ENCODE measurements around the gene SIL1. TPM values are rescaled to one million over a fixed set of nuclear protein-coding genes. Genes with fewer than 3 reads are reported as not detected.

Gene SIL1
- total RNA-seq, 1 experiment from 2014 or later = 22.0 TPM

- intact Hi-C loops (cut with micrococcal nuclease; ENCODE audit: unreplicated experiment) = no loop called here
- CTCF ChIA-PET = no interaction called here
- no peak overlapping the region for H3K27ac ChIP-seq (ENCODE audit: low read depth, low read length, poor library complexity, severe bottlenecking)
- no peak for DNase-seq (ENCODE audit: low spot score)
- no peak overlapping the region for H3K4me3 ChIP-seq (ENCODE audit: low read depth, low read length, poor library complexity, severe bottlenecking)
- H3K4me1 ChIP-seq (ENCODE audit: insufficient read depth, low read length, poor library complexity, severe bottlenecking) = no peaks in the 10 kb centered on the region
- POLR2A ChIA-PET (ENCODE audit: low non-redundant PET) = no interaction called here
- no TSS peak for BruUV-seq (replicated peaks)
- TF ChIP-seq CTCF (conservative IDR thresholded peaks at IDR 0.05; ENCODE audit: low read depth, low read length) (no peak), EZH2 (IDR thresholded peaks at IDR 0.05; ENCODE audit: borderline replicate concordance, low read depth, low read length, poor library complexity, severe bottlenecking) (no peak)
- H3K27me3 ChIP-seq (replicated peaks; ENCODE audit: insufficient read depth, low read depth, low read length, poor library complexity) = no peaks in the 10 kb centered on the region
- peaks cover 58% of the 10 kb centered on the region for H3K36me3 ChIP-seq (ENCODE audit: insufficient read depth, low read length, poor library complexity, severe bottlenecking)
- no peaks in the 10 kb centered on the region for H3K9me3 ChIP-seq (ENCODE audit: low read depth, low read length, poor library complexity, severe bottlenecking)
Observed at GRCh38 chr5:138929571-138929955, 268.6 kb downstream of the SIL1 start.

DNA sequence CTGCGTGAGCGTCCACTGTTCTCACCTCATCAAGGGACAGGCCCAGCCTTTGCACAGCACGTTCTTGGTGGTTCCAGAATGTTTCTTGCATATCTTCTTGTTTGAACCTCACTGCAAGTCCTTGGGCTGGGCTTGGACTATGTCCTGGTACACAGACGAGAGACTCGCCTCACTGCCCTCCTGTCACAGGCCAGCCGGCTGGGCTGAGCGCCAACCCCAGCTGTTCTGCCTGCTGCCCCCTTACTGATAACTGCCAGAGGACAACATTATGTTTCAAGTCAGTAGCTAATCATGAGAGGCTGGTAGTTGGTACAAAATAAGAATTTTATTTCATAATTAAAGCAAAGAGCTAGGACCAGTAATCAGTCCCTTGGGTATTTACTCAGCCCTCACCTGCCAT, 270.2 kb downstream of the SIL1 start:
- no peaks in the 10 kb centered on the region for H3K9me3 ChIP-seq (ENCODE audit: low read depth, low read length, poor library complexity, severe bottlenecking)

GRCh38 chr5:138927544-138927943, 270.6 kb downstream of the SIL1 start:
- DNase-seq (ENCODE audit: low spot score) = no peak
- intact Hi-C loops (cut with micrococcal nuclease; ENCODE audit: unreplicated experiment) = no loop called here
- Histone ChIP-seq H3K27me3 (replicated peaks; ENCODE audit: insufficient read depth, low read depth, low read length, poor library complexity) (no peaks in the 10 kb centered on the region), H3K4me3 (ENCODE audit: low read depth, low read length, poor library complexity, severe bottlenecking) (no peak overlapping the region), H3K9me3 (ENCODE audit: low read depth, low read length, poor library complexity, severe bottlenecking) (no peaks in the 10 kb centered on the region), H3K4me1 (ENCODE audit: insufficient read depth, low read length, poor library complexity, severe bottlenecking) (no peaks in the 10 kb centered on the region), H3K36me3 (ENCODE audit: insufficient read depth, low read length, poor library complexity, severe bottlenecking) (peaks cover 52% of the 10 kb centered on the region), H3K27ac (ENCODE audit: low read depth, low read length, poor library complexity, severe bottlenecking) (no peak overlapping the region)
- ChIA-PET CTCF (no interaction called here), POLR2A (ENCODE audit: low non-redundant PET) (no interaction called here)
- BruUV-seq (replicated peaks) = no TSS peak
- no peak for TF ChIP-seq CTCF (conservative IDR thresholded peaks at IDR 0.05; ENCODE audit: low read depth, low read length)
- no peak for TF ChIP-seq EZH2 (IDR thresholded peaks at IDR 0.05; ENCODE audit: borderline replicate concordance, low read depth, low read length, poor library complexity, severe bottlenecking)

More for the DNA sequence above, 270.2 kb downstream of the SIL1 start:
- TF ChIP-seq CTCF (conservative IDR thresholded peaks at IDR 0.05; ENCODE audit: low read depth, low read length) (no peak), EZH2 (IDR thresholded peaks at IDR 0.05; ENCODE audit: borderline replicate concordance, low read depth, low read length, poor library complexity, severe bottlenecking) (no peak)
- H3K4me1 ChIP-seq (ENCODE audit: insufficient read depth, low read length, poor library complexity, severe bottlenecking) = no peaks in the 10 kb centered on the region
- intact Hi-C loops (cut with micrococcal nuclease; ENCODE audit: unreplicated experiment) = no loop called here
- H3K4me3 ChIP-seq (ENCODE audit: low read depth, low read length, poor library complexity, severe bottlenecking) = no peak overlapping the region
- H3K27ac ChIP-seq (ENCODE audit: low read depth, low read length, poor library complexity, severe bottlenecking) = no peak overlapping the region
- ChIA-PET CTCF (no interaction called here), POLR2A (ENCODE audit: low non-redundant PET) (no interaction called here)
- DNase-seq (ENCODE audit: low spot score) = no peak
- H3K36me3 ChIP-seq (ENCODE audit: insufficient read depth, low read length, poor library complexity, severe bottlenecking) = peaks cover 56% of the 10 kb centered on the region
- BruUV-seq (replicated peaks) = no TSS peak
- H3K27me3 ChIP-seq (replicated peaks; ENCODE audit: insufficient read depth, low read depth, low read length, poor library complexity) = no peaks in the 10 kb centered on the region
